ENCODE results near the gene GDPD3.

- TF ChIP-seq CTCF (optimal IDR thresholded peaks at IDR 0.05 in 1 of 3, IDR thresholded peaks at IDR 0.05 in 1 of 3, conservative IDR thresholded peaks at IDR 0.05 in 1 of 3; ENCODE audit: extremely low read depth in 1 of 3, insufficient read depth in 2 of 3, low read length in 3 of 3) (no peak), EZH2 (IDR thresholded peaks at IDR 0.05; ENCODE audit: low read length) (no peak)
Observed at GRCh38 chr16:30065943-30066760, 47.2 kb downstream of the GDPD3 start.

Data from keratinocyte (primary cell).